Type B pancreatic cell (in vitro differentiated cells): ENCODE data around the gene GPATCH11. TPM values are rescaled to one million over a fixed set of nuclear protein-coding genes. Genes with fewer than 3 reads are reported as not detected.

Source experiments
- DNase-seq: peaks from one replicate; pipeline ENCODE4 v3.0.0; 2021; ENCODE audit warnings: mixed read lengths; ENCODE audit not compliant: unreplicated experiment; ENCODE audit errors: extremely low spot score
- H3K27ac Mint-ChIP-seq: 2 replicates; pipeline ENCODE4 v1.8.0; 2021; ENCODE audit warnings: mild to moderate bottlenecking, mixed read lengths
- H3K27me3 Mint-ChIP-seq: 2 replicates; pipeline ENCODE4 v1.8.0; 2021; ENCODE audit warnings: mixed read lengths
- H3K36me3 Mint-ChIP-seq: 2 replicates; pipeline ENCODE4 v1.8.0; 2021; ENCODE audit warnings: mixed read lengths
- H3K4me1 Mint-ChIP-seq: one replicate; pipeline ENCODE4 v1.8.0; 2021; ENCODE audit warnings: mixed read lengths; ENCODE audit not compliant: unreplicated experiment
- H3K4me3 Mint-ChIP-seq: 2 replicates; pipeline ENCODE4 v1.8.0; 2021; ENCODE audit warnings: mild to moderate bottlenecking, mixed read lengths
- H3K9me3 Mint-ChIP-seq: 2 replicates; pipeline ENCODE4 v1.8.0; 2021; ENCODE audit warnings: mixed read lengths
- CTCF ChIP-seq: fragments of 200-600 bp; sonication (generic); conservative IDR thresholded peaks from 2 replicates; pipeline ENCODE4 v1.5.0; 2021; ENCODE audit warnings: antibody characterized with exemption, mild to moderate bottlenecking
- total RNA-seq: library from RNA; stranded (reverse); gene quantifications from 2 replicates; pipeline ENCODE4 v1.2.1, GENCODE V29; 2021; ENCODE audit warnings: low replicate concordance

The GPATCH11 gene
- total RNA-seq, 1 donor from 2014 or later = 7.8 TPM

DNA sequence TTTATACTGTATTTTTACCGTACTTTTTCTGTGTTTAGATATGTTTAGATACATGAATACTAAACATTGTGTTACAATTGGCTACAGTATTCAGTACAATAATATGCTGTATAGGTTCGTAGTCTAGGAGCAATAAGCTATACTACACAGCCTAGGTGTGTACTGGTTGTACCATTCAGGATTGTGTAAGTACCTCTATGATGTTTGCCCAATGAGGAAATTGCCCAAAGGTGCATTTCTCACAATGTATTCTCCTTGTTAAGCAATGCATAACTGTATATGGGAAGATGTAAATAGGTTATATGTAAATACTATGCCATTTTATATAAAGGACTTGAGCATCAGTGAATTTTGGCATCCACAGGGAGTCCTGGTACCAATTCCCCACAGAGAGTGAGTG lies 61.7 kb downstream of the GPATCH11 start:
- TF ChIP-seq CTCF = no peak
- DNase-seq = no peak
- H3K4me3 Mint-ChIP-seq = no peak overlapping the region
- H3K36me3 Mint-ChIP-seq = peaks cover 37% of the 10 kb centered on the region
- H3K9me3 Mint-ChIP-seq = peaks cover 4% of the 10 kb centered on the region
- no peaks in the 10 kb centered on the region for H3K27me3 Mint-ChIP-seq
- no peak overlapping the region for H3K27ac Mint-ChIP-seq
- peaks cover 17% of the 10 kb centered on the region for H3K4me1 Mint-ChIP-seq

- peaks cover 47% of the 10 kb centered on the region for H3K36me3 Mint-ChIP-seq
- H3K27ac Mint-ChIP-seq = peak overlapping the region; percentile 90
- DNase-seq = no peak
- no peak for TF ChIP-seq CTCF
- peaks cover 22% of the 10 kb centered on the region for H3K4me1 Mint-ChIP-seq
- H3K9me3 Mint-ChIP-seq = peaks cover 9% of the 10 kb centered on the region
- peak overlapping the region; percentile 67 for H3K4me3 Mint-ChIP-seq
- no peaks in the 10 kb centered on the region for H3K27me3 Mint-ChIP-seq
Observed at GRCh38 chr2:37148325-37148724, 64.0 kb downstream of the GPATCH11 start.

Other genes with a start within 250 kb of the GPATCH11 start
- gene STRN, start 118.0 kb upstream of the GPATCH11 start, total RNA-seq = 26.1 and 34.3 TPM in 2 replicates
- gene HEATR5B, start 146 bp upstream of the GPATCH11 start, total RNA-seq = 17.0 and 18.9 TPM in 2 replicates
- 34.9 and 37.9 TPM in 2 replicates for gene EIF2AK2, start 72.5 kb downstream of the GPATCH11 start, total RNA-seq
- gene SULT6B1, start 104.2 kb downstream of the GPATCH11 start, total RNA-seq = not detected in 2 replicates
- gene CEBPZOS, start 112.0 kb downstream of the GPATCH11 start, total RNA-seq = 7.4 TPM in 1 of 2 replicates, not detected in the other
- gene CEBPZ, start 147.1 kb downstream of the GPATCH11 start, total RNA-seq = 42.5 and 52.6 TPM in 2 replicates
- gene NDUFAF7, start 147.1 kb downstream of the GPATCH11 start, total RNA-seq = 19.7 and 25.5 TPM in 2 replicates
- 14.8 and 39.5 TPM in 2 replicates for gene PRKD3, start 240.3 kb downstream of the GPATCH11 start, total RNA-seq